D721Med (cell line): ENCODE results near the gene AFF4.

Source experiments
- DNase-seq: peaks from one replicate; pipeline ENCODE4 v3.0.0; 2011; ENCODE audit warnings: low spot score; ENCODE audit not compliant: insufficient read length
- FAIRE-seq: peaks from 2 replicates; lab custom pipeline; 2011; peaks lifted over from hg19 to GRCh38; lab: Jason Lieb, UNC
- TF ChIP-seq, protein P1 (sequence below): IDR thresholded peaks from 2 replicates; pipeline ENCODE4 v1.5.1; 2012; ENCODE audit warnings: mild to moderate bottlenecking, control low read depth; ENCODE audit not compliant: insufficient read depth; ENCODE audit errors: missing control alignments

The AFF4 gene

DNA sequence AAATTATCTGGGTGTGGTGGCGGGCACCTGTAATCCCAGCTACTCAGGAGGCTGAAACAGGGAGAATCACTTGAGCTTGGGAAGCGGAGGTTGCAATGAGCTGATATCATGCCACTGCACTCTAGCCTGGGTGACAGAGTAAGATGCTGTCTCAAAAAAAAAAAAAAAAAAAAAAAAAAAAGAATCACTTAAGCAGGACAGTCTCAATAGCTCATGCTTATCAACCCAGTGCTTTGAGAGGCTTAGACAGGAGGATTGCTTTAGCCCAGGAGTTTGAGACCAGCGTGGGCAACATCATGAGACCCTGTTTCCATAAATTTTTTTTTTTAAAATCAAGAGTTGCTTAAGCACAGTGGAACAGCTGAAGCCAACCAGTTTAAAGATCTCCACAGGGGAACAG lies 47.3 kb downstream of the AFF4 start:
- no peak for FAIRE-seq
- no peak for DNase-seq
- TF ChIP-seq, protein P1, sequence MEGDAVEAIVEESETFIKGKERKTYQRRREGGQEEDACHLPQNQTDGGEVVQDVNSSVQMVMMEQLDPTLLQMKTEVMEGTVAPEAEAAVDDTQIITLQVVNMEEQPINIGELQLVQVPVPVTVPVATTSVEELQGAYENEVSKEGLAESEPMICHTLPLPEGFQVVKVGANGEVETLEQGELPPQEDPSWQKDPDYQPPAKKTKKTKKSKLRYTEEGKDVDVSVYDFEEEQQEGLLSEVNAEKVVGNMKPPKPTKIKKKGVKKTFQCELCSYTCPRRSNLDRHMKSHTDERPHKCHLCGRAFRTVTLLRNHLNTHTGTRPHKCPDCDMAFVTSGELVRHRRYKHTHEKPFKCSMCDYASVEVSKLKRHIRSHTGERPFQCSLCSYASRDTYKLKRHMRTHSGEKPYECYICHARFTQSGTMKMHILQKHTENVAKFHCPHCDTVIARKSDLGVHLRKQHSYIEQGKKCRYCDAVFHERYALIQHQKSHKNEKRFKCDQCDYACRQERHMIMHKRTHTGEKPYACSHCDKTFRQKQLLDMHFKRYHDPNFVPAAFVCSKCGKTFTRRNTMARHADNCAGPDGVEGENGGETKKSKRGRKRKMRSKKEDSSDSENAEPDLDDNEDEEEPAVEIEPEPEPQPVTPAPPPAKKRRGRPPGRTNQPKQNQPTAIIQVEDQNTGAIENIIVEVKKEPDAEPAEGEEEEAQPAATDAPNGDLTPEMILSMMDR, result no peak

DNA sequence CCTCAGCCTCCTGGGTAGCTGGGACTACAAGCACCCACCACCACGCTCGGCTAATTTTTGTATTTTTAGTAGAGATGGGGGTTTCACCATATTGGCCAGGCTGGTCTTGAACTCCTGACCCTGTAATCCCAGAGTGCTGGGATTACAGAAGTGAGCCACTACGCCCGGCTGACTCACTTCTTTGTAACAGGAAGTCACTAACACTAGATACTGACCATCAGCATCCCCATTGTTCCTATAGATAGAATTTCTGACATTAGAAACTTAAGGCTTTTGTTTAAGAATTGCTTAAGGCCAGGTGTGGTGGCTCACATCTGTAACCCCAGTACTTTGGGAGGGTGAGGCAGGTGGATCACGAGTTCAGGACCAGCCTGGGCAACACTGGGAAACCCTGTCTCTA lies 47.8 kb downstream of the AFF4 start:
- TF ChIP-seq, protein P1, result no peak
- no peak for FAIRE-seq

GRCh38 chr5:132909702-132910101 lies 53.7 kb downstream of the AFF4 start:
- TF ChIP-seq, protein P1, result no peak
- DNase-seq (no peak), FAIRE-seq (no peak)

More for the DNA sequence above, 47.8 kb downstream of the AFF4 start:
- DNase-seq, result no peak

DNA sequence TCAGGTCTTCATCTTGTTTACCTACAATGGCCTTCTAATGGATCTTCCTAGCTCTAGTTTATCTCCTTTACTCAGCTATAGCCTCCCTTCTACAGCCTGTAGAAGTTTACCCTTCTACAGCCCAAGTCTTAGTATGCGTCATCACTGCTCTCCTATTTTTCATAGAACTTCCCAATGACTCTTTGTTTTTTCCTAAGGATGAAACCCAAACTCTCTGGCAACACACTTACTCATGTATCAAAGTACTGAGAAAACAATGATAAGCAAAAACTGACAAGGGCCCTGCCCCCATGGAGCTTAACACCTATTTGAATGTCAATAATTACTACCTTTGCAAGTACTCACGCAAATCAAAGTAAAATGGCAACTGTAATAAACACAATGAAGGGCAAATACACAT lies 56.3 kb downstream of the AFF4 start:
- DNase-seq (no peak), FAIRE-seq (no peak)
- TF ChIP-seq, protein P1, result no peak

GRCh38 chr5:132905938-132906337 lies 57.5 kb downstream of the AFF4 start:
- FAIRE-seq (no peak), DNase-seq (no peak)
- TF ChIP-seq, protein P1, result no peak

DNA sequence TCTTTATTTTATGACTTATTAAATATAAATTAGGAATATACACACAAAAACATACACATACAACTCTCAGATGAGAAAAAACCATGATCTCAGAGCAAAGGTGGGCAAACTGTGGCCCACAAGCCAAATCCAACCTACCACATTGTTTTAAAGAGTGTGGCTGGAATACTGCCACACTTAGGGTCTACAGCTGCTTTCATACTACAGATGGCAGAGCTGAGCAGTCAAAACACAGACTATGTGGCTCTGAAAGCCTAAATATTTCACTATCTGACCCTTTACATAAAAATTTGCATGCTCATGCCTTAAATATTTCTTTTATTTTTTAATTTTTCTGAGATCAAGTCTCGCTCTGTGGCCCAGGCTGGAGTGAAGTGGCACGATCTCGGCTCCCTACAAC lies 61.7 kb downstream of the AFF4 start:
- DNase-seq (no peak), FAIRE-seq (no peak)
- TF ChIP-seq, protein P1, result peak; percentile 15

- TF ChIP-seq, protein P1, result no peak
- DNase-seq (no peak), FAIRE-seq (no peak)
Measured at GRCh38 chr5:132901036-132901435, 62.4 kb downstream of the AFF4 start.
